ENCODE measurements around the gene OPTN. TPM values are rescaled to one million over a fixed set of nuclear protein-coding genes. Genes with fewer than 3 reads are reported as not detected.

OPTN gene
- total and polyA plus RNA-seq, 7 donors: 53.5 to 127 (median 63.7) TPM

DNA sequence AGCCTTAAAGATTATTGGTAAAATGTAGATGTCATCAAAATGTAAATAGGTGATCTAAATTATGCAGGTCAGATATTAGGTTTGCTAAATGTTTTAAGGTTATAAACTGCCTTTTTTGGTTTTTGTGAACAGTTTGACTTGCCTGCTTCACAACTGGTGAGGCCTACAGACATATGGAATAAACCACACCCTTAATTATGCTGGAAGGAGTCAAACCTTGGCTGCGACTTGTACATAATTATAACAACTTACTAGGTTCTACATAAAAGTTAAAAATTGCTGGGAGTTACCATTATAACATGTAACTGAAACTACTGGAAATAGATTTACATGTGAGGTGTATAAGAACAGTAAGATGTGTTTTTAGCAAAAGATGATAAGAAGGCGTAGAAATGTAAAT is 31.5 kb upstream of the OPTN start:
- H3K27ac ChIP-seq: no peak overlapping the region
- WGBS, 2 donors: 73 to 91% methylated on average over 2 of the region's 2 CpGs
- TF ChIP-seq CTCF (IDR thresholded peaks at IDR 0.05): no peak
- no peak for TF ChIP-seq POLR2AphosphoS5 (IDR thresholded peaks at IDR 0.05)
- no peak for TF ChIP-seq EP300 (IDR thresholded peaks at IDR 0.05)
- no peak for TF ChIP-seq POLR2A (IDR thresholded peaks at IDR 0.05)
- intact Hi-C loops (cut with DNase I): no loop called here
- no peaks in the 10 kb centered on the region for H3K36me3 ChIP-seq
- no peak overlapping the region for H3K4me3 ChIP-seq
- H3K9me3 ChIP-seq: no peaks in the 10 kb centered on the region
- peaks cover 0 to 1% (median 0%) of the 10 kb centered on the region in 3 donors for H3K27me3 ChIP-seq
- no peaks in the 10 kb centered on the region for H3K4me1 ChIP-seq
- DNase-seq: no peak

GRCh38 chr10:13072339-13072738 is 27.6 kb upstream of the OPTN start:
- intact Hi-C loops (cut with DNase I): loop anchor here (10.0 kb wide), 1 partner anchor 348 kb away; no protein-coding TSS in a partner anchor
- Histone ChIP-seq H3K36me3 (no peaks in the 10 kb centered on the region), H3K27ac (no peak overlapping the region), H3K27me3 (no peaks in the 10 kb centered on the region), H3K4me1 (no peaks in the 10 kb centered on the region), H3K9me3 (no peaks in the 10 kb centered on the region), H3K4me3 (no peak overlapping the region)
- TF ChIP-seq POLR2AphosphoS5 (IDR thresholded peaks at IDR 0.05) (no peak), CTCF (IDR thresholded peaks at IDR 0.05) (no peak), EP300 (IDR thresholded peaks at IDR 0.05) (no peak), POLR2A (IDR thresholded peaks at IDR 0.05) (no peak)
- no peak for DNase-seq
- 91 to 95% methylated on average over 3 of the region's 3 CpGs for WGBS, 2 donors

- intact Hi-C loops (cut with DNase I): loop anchor here (10.0 kb wide), 1 partner anchor 350 kb away; no protein-coding TSS in a partner anchor
- DNase-seq: peak; percentile 76
- 15 to 25% methylated on average over 18 of the region's 18 CpGs for WGBS, 2 donors
- peaks cover 3 to 11% (median 5%) of the 10 kb centered on the region in 4 donors for H3K9me3 ChIP-seq
- TF ChIP-seq EP300 (IDR thresholded peaks at IDR 0.05) (no peak), CTCF (IDR thresholded peaks at IDR 0.05) (peak in 3 of 4 experiments; percentile 55 to 75 (median 63)), POLR2A (IDR thresholded peaks at IDR 0.05) (no peak), POLR2AphosphoS5 (IDR thresholded peaks at IDR 0.05) (no peak)
- no peak overlapping the region for H3K4me3 ChIP-seq
- H3K36me3 ChIP-seq: no peaks in the 10 kb centered on the region
- no peak overlapping the region for H3K27ac ChIP-seq
- H3K27me3 ChIP-seq: no peaks in the 10 kb centered on the region
- no peaks in the 10 kb centered on the region for H3K4me1 ChIP-seq
These were observed 25.2 kb upstream of the OPTN start for GRCh38 chr10:13074563-13075451.

- 90% methylated on average over 16 of the region's 16 CpGs for WGBS, 2 donors
- intact Hi-C loops (cut with DNase I): loop anchor here (10.0 kb wide), 1 partner anchor 354 kb away; no protein-coding TSS in a partner anchor
These were observed 20.8 kb upstream of the OPTN start for GRCh38 chr10:13078912-13079775.

More at GRCh38 chr10:13078912-13079775, 20.8 kb upstream of the OPTN start:
- H3K27me3 ChIP-seq: no peaks in the 10 kb centered on the region
- peaks cover 5 to 16% (median 11%) of the 10 kb centered on the region in 4 donors for H3K9me3 ChIP-seq
- H3K27ac ChIP-seq: no peak overlapping the region
- no peak for TF ChIP-seq POLR2A (IDR thresholded peaks at IDR 0.05)
- TF ChIP-seq CTCF (IDR thresholded peaks at IDR 0.05): no peak
- TF ChIP-seq POLR2AphosphoS5 (IDR thresholded peaks at IDR 0.05): no peak
- no peak for TF ChIP-seq EP300 (IDR thresholded peaks at IDR 0.05)
- H3K36me3 ChIP-seq: no peaks in the 10 kb centered on the region
- H3K4me1 ChIP-seq: no peaks in the 10 kb centered on the region
- no peak for DNase-seq
- H3K4me3 ChIP-seq: no peak overlapping the region
